SH-SY5Y (cell line): ENCODE data around the gene MPLKIP.

Source experiments
- GATA2 ChIP-seq: IDR thresholded peaks from 2 replicates; pipeline ENCODE4 v1.6.1; 2011; ENCODE audit warnings: mild to moderate bottlenecking, low read depth, low read length
- GATA3 ChIP-seq: IDR thresholded peaks from 2 replicates; pipeline ENCODE4 v1.6.1; 2011; ENCODE audit warnings: low read depth, mild to moderate bottlenecking, low read length, moderate library complexity

- TF ChIP-seq GATA2 (no peak), GATA3 (no peak)
Measured at GRCh38 chr7:40095695-40096327, 38.6 kb downstream of the MPLKIP start.
